Right hindlimb (tissue), 1 donor: Measurements from ENCODE around the gene GPC3.
"Not testable (repeated sequence)": the region's sequence is repeated elsewhere in the genome, so short reads cannot be mapped to it uniquely, and the experiment has no call there.

ENCODE experiments used
- DNase-seq: peaks from one replicate; pipeline ENCODE4 v3.0.0-alpha.2; 2018

The GPC3 gene

DNA sequence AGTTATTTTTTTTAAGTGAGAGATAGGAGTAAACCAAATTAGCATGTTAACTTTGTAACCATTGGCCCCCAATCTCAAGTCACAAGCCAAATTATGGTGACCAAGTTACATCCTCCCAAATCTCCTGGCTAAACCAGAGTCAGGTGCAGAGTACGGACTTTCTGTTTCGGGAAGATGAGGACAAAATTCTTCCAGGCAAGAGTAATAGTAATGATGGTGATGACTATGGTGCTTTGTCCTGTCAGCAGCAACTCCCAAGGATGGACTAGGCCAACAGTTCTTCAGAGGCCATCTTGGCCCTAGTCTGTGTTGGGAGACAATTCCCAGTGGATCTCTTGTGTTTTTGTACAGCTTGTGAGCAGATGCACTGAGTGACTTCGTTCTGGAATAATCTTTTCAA is 148.8 kb downstream of the GPC3 start:
- DNase-seq = no peak

DNA sequence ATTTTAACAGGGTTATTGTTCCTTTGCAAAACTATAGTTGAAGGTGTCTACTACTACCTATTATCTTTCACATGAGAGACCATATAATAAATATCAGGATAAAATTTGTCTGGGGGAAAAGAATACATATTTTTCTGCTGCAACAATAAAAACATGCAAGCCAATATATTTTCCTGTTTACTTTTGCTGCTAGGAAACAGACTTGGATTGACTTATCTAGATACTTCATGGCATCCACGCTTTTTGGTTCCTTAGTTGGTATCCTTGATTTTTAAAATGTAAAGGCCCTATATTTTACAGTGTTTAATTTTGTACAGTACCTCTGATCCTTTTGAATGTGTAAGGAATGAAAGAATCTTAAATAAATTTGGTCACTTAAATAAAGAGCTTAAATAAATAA is 150.6 kb downstream of the GPC3 start:
- DNase-seq = no peak

DNA sequence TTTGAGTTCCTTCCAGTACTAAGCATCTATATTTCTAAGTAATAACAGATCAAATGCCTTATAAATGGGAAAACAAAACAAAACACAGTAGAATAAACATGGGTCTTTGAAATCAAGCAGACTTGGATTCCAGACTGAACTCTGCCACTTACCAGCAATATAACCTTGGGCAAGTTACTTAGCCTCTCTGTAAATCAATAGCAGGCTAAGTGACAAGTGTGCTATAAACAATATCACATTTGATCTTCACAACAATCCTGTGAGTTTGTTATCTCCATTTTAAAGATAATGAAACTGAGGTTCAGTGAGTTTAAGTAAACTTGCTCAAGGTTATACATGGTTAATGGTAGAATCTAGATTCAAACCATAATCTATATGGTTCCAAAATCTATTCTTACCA is 165.8 kb downstream of the GPC3 start:
- DNase-seq = no peak

DNA sequence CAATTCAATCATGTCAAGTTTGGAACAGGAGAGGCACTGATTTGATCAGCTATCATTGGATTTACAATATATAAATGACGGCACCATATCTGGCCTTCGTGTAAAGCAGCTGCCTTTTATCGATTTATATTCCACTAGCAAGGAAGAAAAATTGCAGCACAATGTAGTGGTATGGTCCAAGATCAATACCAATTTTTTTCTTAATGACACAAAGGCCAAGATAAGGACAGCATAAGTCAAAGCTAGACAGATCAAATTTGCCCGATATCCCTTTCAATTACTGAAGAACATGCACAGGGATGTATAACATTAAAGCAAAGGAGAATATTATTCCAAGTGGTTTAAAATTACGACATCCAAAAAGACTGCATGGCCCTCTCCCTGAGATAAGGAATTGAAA is 167.4 kb downstream of the GPC3 start:
- no peak for DNase-seq

DNA sequence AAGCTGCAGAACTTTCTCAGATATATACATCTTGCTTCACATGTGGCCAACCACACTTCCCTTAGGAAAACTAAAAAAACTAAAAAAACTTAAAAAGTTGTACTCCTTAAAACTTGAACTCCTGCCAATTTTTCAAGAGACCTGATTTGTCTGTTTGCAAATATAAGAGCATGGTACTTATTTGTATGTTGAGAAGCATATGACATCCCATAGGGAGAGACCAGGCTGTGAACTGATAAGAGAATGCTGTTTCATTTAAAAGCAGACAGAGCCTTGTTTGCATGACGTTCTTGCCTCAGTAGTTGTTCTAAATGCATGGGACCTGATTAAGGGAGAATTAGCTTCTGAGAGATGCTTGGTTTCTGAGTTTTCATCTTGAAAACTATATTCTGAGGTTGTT is 169.9 kb downstream of the GPC3 start:
- no peak for DNase-seq

DNA sequence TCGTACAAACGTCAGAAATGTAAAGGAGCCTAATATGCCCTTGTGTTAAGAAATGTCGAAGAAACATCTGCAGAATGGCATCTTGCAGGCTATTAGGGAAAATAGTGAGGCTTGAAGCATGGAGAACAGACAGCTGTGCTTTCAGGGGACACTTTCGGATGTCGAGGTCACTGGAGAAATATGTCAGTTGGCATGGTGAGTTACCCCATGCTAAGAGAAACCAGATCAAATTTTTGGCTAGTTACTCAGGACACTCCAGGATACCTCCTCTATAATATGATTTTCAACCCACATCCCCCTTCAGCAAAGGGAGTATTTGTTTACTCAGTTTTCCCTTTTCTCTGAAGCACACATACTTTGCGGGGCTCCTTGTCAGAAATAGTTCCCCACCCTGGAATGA is 171.4 kb downstream of the GPC3 start:
- DNase-seq = no peak

DNA sequence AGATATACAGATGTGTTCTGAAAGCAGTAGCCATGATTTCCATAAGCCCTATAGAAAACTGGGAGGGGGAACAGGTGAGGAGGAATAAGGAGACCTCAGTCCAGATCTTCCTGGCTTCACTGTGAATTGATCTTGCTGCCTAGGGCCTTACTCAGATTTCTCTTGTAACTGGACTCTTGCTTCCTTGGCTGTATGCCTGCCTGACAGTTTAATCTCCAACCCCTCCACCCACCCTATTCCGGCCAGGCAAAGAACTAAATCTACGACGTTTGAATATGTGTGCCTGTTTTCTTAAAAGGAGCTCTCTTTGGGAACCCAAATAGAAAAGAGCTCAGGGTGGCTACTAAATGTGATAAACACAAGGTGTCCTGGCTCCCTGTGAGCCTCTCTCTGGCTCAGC is 173.0 kb downstream of the GPC3 start:
- peak; percentile 21 for DNase-seq

DNA sequence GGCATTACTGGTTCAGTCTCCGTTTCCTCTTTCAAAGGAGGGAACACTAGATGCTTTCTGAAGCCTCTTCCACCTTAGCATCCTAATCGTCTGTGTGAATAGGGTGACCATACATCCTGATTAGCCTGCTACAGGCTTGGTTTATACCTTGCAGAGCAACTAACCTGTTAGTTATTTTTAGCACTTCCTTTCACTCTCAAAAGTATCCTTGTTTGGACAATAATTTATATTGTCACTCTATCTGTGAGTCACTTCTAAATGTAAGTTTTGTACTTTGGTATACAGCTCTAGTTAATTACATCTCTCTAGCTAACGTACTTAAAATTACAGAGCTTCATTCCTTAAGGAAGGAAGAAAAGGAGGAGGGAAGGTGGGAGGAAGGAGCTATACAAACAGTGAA is 174.5 kb downstream of the GPC3 start:
- DNase-seq = no peak

DNA sequence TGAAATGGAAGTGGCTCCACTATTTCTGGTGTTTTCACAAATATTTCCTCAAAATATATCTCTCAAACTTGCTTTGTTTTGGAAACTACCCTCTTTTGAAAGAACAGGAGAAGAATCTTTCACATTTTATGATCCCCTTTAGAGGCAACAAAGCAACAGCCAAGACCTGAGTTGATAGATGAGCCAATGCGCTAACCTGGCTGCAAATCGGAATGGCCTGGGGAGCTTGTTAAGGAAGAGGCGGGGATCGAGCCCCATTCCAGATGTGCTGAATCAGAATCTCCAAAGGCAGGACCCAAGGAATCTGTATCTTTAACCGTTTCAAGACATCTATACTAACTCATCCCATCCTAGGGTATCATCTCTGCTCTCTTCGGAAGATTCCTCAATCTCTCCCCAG is 181.3 kb downstream of the GPC3 start:
- peak; percentile 37 for DNase-seq

DNA sequence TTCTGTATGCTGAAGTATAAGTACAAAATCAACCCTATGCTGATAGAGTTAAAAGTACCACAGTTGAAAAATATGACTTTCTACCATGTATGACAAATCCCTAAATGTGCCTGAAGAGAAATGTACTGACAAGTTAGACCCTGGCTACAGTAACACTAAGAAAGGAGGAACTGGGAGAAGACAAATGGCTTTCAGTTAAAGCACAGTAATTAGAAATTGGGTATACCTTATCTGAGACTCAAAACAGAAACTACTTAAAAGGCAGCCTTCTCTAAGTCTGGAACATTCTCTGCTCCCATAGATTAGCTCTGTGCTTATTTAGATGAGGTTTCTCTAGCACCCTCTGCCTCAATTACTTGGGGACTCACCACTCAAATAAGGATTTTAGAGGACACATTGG is 189.1 kb downstream of the GPC3 start:
- no peak for DNase-seq

DNA sequence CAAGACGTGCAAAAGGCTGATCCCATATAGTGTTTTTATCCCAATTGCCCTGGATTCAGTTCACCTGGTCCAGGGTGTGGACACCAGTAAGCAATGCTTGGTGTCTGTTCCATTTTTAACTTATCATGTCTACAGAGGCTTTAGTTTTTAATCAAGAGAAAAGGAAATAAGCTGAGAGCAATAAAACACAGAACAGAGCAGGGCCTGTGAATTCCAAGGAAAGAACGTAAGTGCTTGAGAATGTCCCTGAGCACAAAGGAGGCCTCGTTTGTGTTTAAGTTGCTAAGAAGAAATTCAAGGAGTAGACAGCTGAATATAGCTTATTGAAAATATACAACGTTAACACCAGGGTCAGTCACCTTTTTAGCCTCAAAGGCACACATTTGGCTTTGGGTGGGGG is 191.3 kb downstream of the GPC3 start:
- DNase-seq = peak; percentile 17

DNA sequence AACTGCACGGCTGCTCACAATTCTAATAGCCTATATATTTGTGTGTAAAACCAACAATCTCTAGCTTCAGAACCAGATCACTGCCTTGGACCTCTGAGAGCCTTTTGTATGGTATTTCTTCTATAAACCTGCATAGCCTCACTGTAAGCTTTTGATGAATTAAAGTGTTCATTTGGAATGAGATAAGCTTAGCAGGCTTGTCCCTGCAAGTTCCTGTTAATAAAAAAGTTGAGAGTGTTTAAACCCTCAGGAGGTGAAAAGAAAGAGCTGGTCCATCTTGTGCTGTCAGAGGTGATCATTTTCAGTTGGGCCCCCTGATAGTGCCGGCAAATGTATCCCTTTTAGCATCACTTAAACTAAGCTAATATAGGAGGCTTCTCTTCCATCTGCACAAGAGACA is 191.8 kb downstream of the GPC3 start:
- DNase-seq = no peak

DNA sequence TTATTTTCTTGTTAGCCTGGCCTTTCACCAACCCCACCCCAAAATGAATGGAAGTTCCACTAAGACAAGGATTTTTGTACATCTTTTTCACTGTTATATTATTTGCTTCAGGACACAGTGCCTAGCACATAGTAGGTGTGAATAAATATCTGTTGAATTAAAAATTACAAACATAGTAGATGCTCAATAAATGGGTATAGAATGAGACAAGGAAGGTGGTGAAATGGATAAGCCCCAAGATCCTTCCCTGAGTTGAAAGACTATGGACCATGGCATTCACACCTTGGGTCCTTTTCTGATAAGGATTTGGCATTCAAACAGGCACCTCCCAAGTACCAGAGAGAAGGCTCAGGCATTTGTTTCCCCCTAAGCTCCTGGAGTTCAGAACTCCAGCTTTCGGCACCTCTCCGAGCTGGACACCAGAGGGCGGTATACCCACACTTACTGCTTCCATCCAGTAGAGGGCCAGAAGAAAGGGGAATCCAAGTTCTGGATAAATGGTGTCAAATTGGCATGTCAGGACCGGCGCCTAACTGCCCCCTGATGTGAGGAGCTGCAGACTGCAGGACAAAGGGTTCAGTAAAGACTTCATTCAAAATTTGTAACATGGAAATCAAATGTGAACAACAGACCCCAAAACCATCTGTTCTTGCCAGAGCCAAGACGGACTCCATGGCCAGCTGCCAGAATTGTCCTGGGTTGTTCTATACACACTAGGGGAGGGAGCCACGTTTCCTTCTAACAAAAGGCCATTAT is 193.0 kb downstream of the GPC3 start:
- DNase-seq = peak; percentile 80

DNA sequence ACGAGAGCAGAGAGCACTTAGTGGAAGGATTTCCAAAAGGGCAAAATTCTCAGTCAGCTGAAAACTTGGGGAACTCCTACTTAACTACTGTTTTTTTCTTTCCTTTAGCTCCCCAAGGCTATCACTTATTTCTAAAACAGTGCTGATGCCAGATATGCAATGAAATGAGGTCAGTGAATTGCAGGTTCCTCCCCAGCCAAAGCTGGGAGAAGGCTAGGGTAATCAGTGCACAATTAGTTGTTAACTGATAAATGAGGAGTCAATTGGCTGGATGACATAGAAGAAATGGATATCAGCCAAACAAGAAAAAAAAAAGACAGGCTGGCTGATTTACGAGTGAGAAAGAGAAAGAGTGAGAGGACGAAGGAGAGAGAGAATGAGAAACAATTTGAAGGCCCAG is 195.6 kb downstream of the GPC3 start:
- no peak for DNase-seq

DNA sequence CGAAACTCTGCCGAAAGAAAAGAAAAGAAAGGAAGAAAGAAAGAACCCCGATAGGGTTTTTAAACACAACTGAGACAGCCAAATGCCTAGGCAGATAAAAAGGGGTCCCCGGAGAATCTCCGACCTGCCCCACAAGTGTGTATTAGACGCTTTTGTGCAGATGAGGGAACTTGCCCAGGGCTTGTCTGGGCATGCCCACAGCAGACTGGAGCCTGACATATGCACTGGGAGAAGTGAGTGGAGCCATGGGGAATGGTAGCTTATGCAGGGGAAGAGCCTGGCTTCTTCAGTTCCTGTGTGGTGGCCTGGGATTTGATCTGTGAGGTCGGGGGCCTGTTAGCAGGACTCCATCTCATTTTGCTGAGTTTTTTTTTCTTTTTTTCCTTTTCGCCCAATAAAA is 199.0 kb downstream of the GPC3 start:
- no peak for DNase-seq

DNA sequence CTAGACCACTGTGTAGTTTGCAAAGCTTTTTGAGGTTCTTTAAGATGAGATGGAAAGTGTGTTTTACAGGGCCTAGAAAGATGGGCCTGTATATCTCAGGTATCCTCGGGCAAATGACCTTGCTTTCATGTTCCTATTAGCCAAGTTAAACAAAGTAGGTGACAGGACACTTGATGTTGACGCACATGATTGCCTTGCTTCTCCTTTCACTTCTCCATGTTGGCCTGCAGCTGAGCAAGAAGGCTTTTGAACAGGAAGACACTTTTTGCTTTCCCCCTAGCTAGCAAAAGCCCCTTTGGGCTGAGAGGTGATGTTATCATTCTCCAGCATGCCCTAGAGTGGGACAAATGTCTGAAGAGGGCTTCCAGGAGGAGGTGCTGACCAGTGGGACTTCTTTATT is 202.1 kb downstream of the GPC3 start:
- DNase-seq = no peak

DNA sequence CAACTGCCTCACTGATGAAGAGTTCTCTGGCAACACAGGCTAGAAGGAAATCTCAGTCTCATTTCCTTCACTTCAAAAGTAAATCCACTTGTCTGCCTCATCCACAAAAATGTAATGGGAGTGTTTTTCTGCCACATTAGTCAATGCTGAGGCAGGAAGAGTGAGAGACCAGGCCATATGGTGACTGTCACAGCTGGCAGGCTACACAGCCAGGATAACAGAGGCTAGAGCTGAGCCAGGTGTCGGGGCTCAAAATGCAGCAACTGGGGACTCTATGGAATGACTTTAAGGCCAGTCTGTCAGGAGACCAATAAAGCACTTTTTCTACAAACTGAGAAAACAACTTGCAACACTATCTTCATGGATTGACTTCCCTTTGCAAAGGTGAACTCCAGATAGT is 204.2 kb downstream of the GPC3 start:
- peak; percentile 22 for DNase-seq

DNA sequence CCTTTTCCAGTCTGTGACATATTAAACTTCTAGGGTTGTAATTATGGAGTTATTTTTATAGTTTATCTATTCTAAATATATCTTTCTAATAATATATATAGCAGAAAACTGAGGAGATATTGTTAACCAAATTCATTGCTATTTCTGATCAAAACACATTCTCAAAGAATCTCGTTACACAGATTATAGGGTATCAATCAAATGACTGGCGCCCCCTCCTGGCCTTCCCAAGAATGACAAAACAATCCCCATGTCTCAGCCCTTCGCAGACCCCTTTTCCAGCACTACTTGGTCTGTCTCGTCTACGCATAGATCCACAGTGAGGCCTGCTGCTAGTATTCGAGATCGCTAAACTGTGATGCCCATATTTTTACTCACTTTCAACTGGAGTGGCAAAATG is 209.3 kb downstream of the GPC3 start:
- no peak for DNase-seq

DNA sequence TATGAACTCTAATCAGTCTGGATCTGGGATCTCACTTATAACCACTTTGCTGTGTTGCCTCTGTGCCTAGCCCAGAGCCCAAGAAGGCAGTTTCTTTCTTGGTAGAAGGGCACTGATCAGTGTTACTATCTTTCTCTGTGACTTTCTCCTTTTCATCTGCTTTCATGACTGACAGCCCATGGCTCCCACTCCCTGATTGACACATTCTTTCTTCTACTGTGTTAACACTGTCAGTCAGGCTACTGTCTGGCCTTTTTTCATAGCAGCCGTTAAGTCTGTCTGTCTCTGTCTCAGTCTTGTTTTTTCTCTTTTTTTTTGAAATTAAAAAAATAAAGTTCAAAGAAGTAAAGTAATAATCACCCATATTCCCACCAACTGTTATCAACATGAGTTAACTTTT is 210.6 kb downstream of the GPC3 start:
- DNase-seq = no peak

DNA sequence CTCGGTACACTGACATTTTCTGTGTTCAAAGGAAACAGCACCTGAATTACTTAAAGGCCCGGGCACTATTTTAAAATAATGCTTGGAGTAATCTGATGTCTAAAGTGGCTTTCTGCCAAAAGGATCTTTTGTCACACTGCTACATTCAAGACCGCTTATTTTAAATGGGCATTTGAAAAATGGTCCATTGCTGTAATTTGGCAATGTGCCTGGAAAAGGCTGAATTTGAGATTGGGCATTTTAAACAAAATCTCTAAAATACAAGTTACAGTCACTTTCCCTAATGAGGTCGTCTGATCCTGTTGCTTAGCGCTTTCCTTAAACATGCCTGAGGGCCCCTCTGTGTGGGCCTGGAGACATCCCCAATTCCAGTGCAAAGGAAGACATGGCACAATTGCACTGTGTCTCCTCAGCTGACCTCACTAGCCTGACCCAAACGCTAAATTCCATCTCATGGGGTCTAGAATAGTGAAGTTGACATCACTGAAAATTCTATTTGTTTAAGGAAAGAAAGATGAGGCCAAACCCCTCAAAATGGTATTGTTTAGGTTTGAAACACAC is 214.2 kb downstream of the GPC3 start:
- no peak for DNase-seq

DNA sequence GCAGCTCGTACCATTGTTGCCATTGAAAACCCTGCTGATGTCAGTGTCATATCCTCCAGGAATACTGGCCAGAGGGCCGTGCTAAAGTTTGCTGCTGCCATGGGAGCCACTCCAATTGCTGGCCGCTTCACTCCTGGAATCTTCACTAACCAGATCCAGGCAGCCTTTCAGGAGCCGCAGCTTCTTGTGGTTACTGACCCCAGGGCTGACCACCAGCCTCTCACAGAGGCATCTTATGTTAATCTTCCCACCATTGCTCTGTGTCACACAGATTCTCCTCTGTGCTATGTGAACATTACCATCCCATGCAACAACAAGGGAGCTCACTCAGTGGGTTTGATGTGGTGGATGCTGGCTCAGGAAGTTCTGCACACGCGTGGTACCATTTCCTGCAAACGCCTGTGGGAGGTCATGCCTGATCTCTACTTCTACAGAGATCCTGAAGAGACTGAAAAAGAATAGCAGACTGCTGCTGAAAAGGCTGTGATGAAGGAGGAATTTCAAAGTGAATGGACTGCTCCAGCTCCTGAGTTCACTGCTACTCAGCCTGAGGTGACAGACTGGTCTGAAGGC is 222.3 kb downstream of the GPC3 start:
- not testable (repeated sequence) for DNase-seq

DNA sequence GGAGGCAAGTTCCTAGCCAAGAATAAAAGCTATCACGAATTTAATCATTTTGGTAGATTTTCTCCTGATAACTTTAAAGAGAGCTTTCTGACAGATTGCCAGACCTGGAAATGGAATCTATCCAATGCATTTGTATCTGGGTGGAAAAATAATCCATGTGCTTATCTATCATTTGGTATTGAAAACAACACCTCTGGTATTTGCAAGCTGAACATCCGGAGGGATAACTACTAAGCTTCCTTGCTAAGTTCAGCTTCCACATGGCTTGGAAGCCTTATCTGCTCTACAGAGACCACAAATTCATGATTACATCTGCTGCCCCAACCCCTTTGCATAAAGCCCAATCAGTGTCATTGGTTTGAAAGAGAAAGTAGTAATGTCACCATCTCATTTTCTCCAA is 230.7 kb downstream of the GPC3 start:
- no peak for DNase-seq

DNA sequence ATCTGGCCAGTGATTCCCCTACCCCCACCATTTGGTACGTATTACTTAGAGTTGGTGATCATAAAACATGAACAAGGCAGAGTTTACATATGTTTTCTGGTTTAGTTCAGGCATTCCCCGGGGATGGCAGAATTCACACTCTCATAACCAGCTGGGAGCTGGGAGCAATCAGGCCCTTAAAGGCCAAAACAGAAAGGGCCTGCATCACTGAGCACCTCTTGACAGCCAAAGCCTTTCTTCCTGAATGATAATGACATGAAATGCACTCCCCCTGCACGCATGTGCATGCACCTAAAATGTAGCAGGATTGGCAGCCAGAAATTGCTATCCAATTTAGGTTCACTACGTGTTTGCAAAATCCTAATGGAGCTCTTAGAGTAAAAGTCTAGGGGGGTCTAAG is 235.4 kb downstream of the GPC3 start:
- no peak for DNase-seq

DNA sequence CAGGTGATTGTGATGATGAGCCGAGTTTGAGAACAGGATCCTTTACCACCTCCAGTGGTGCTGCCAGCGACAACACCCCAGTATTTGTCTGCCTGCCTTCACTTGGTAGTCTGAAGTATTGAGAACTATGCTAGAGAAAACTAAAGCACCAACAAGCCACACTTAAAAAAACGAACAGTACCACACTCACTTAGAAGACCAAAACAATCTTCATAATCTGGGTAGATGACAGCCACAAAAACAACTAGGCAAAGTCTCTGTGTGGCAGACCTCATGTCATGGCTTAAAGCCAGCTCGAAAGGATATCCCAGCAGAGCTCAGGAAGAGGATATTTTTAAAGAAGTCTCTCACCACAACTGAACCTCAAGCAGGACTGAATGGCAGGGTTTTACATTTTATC is 236.0 kb downstream of the GPC3 start:
- peak; percentile 27 for DNase-seq

DNA sequence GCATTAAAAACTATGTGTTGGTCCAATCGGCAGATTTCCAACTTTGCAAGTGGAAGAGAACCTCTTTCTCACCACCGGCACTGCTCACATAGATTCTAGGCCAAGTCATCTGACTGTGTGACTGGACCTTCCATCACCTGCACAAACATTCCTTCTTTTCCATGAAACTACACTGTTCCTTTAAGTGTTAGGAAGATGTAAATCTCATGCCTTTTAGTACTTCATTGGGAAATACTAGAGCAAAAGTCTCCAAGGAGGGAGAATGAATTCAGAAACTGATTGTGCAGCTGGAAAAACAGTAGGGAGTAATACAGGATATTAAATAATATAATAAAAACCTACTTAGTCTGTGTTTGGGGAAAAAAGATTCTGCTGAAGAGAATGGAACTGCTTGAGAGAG is 238.2 kb downstream of the GPC3 start:
- no peak for DNase-seq
